SJCRH30 (cell line): Measurements from ENCODE around the gene ANKRD42. TPM values are rescaled to one million over a fixed set of nuclear protein-coding genes. Genes with fewer than 3 reads are reported as not detected.
A peak's percentile ranks its signal among the peaks of the same experiment; 100 is the strongest.
"Not testable (repeated sequence)": the region's sequence is repeated elsewhere in the genome, so short reads cannot be mapped to it uniquely, and the experiment has no call there.

Experiments used
- DNase-seq, 2 experiments: peaks; one replicate each; pipeline ENCODE4 v3.0.0-alpha.2; 2015 to 2020
- H3K27ac ChIP-seq: fragments of 250-450 bp; sonication (Bioruptor Pico); 2 replicates; pipeline ENCODE4 v1.5.1; 2020; ENCODE audit warnings: mild to moderate bottlenecking, moderate library complexity
- H3K27me3 ChIP-seq: fragments of 250-450 bp; sonication (Bioruptor Pico); 2 replicates; pipeline ENCODE4 v1.5.1; 2020; ENCODE audit warnings: mild to moderate bottlenecking, moderate library complexity
- H3K36me3 ChIP-seq: fragments of 250-450 bp; sonication (Bioruptor Pico); 2 replicates; pipeline ENCODE4 v1.5.1; 2020; ENCODE audit warnings: mild to moderate bottlenecking, moderate library complexity
- H3K4me1 ChIP-seq: fragments of 250-450 bp; sonication (Bioruptor Pico); 2 replicates; pipeline ENCODE4 v1.5.1; 2020; ENCODE audit warnings: mild to moderate bottlenecking, moderate library complexity
- H3K4me3 ChIP-seq: fragments of 250-450 bp; sonication (Bioruptor Pico); 2 replicates; pipeline ENCODE4 v1.5.1; 2020; ENCODE audit warnings: mild to moderate bottlenecking, moderate library complexity
- H3K9me3 ChIP-seq: fragments of 250-450 bp; sonication (Bioruptor Pico); replicated peaks from 2 replicates; pipeline ENCODE4 v1.5.1; 2020; ENCODE audit warnings: mild to moderate bottlenecking, moderate library complexity
- total RNA-seq: library from RNA; depleted of rRNA; stranded (reverse); fragments of >200 nt; shearing (Covaris generic); gene quantifications from 2 replicates; pipeline ENCODE4 v1.2.3, GENCODE V29; 2014

The ANKRD42 gene
- total RNA-seq, 1 experiment from 2014 or later: 2.6 TPM

DNA sequence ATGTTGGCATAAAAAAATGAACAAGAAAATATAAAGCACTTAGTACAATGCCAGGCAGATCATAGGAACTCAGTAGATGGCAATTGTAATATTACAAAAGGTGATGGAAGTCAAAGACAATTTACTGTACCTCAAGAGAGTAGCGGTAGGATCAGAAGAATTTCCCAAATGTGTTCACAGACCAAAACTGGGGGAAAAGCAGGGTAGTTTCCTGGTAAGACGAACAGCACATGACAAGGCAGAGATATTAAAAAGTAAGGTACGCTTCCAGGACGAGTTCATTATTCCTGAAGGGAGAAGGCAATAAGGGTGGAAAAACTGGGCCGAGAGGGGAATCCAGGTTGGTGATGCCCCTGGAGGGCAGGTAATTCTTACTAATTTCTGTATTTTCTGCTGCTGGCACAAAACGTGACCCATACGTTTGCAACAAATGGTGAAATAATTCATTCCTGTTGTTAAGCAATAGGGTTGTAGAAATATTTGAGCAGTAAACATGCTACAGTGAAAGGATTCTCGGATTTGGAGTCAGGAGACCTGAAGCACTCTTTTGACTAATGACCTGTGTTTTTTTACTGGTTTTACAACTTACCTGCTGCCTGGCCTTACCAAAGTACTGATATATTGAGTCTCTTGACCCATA lies 786 bp upstream of the ANKRD42 start:
- Histone ChIP-seq H3K27me3 (no peaks in the 10 kb centered on the region), H3K4me1 (peaks cover 3% of the 10 kb centered on the region; the same call in 1 of the 2 replicates), H3K36me3 (peaks cover 19% of the 10 kb centered on the region), H3K9me3 (no peaks in the 10 kb centered on the region), H3K27ac (peak overlapping the region; percentile 44), H3K4me3 (peak overlapping the region; percentile 83)
- no peak for DNase-seq

DNA sequence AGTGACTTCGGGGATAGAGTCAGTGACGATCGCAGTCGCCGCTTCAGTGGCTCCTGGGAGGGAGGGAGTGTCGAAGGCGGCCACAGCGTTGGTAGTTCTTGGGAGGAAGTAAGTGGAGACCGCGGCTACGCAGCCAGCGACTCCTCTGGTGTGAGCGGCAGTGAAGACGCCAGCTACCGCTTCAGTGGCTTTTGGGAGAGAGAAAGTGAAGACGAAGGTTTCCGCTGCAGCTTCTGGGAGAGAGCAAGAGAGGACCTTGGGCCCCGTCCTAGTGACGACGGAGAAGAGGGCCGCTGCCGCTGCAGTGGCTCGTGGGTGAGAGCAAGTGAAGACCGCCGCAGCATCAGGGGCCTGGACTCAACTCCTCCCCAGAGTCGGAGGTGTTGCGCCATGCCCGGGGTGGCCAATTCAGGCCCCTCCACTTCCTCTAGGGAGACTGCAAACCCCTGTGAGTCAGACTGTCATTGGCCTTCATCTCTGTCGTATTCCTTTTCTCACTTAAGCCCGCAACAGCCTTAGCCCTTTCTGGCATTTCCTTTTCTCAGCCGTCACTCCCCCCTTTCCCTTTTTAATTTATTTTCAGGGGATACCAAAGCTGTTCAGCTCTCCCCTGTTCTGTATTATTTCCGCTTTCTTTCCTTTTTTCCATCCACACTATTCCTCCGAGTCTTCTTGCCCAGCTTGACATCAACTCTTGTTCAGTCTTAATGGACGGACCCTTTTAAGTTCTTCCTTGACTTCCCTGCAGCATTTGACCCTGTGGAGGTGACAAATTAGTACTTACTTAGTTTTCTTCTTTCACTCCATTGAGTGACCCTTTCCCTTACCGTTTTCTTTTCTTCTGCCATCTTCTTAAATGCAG lies 1.0 kb downstream of the ANKRD42 start:
- Histone ChIP-seq H3K36me3 (peaks cover 15% of the 10 kb centered on the region), H3K4me3 (peak overlapping the region; percentile 83), H3K9me3 (no peaks in the 10 kb centered on the region), H3K27me3 (no peaks in the 10 kb centered on the region), H3K27ac (no peak overlapping the region), H3K4me1 (peaks cover 3% of the 10 kb centered on the region; the same call in 1 of the 2 replicates)
- DNase-seq: peak; percentile 65 to 67

DNA sequence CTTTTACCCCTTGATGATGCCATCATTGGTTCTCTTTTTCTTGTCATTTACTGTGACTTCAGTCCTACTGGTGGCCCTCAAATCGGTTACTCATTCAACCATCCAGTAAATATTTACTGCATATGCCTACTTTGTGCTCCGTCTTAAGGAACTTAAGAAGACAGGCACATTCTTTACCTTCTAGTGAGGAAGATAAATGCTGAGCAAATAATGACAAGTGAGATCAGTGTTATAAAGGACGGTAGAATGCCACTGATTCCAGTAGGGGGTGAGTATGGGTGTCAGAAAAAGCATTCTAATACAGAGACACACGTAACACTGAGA lies 1.6 kb downstream of the ANKRD42 start:
- H3K36me3 ChIP-seq: peaks cover 15% of the 10 kb centered on the region
- H3K27me3 ChIP-seq: no peaks in the 10 kb centered on the region
- no peak overlapping the region for H3K27ac ChIP-seq
- peaks cover 3% of the 10 kb centered on the region; the same call in 1 of the 2 replicates for H3K4me1 ChIP-seq
- peak overlapping the region; percentile 83 for H3K4me3 ChIP-seq
- no peaks in the 10 kb centered on the region for H3K9me3 ChIP-seq
- peak in 1 of 2 experiments; percentile 15 for DNase-seq

DNA sequence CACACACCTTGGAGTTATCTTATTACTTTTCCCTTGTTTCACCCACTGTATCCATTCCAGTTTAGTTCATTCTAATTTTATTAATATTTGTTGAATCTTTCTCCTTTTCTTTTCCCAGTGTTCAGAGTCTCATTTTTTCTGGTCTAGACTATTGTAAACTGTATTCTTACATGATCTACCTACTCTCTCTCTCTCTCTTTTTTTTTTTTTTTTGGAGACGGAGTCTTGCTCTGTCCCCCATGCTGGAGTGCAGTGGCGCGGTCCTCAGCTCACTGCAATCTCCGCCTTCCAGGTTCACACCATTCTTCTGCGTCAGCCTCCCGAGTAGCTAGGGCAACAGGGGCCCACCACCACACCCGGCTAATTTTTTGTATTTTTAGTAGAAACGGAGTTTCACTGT lies 2.1 kb downstream of the ANKRD42 start:
- Histone ChIP-seq H3K36me3 (peaks cover 12% of the 10 kb centered on the region), H3K4me1 (peaks cover 3% of the 10 kb centered on the region; the same call in 1 of the 2 replicates), H3K4me3 (peak overlapping the region; percentile 83; the same call in 1 of the 2 replicates), H3K9me3 (no peaks in the 10 kb centered on the region), H3K27me3 (no peaks in the 10 kb centered on the region), H3K27ac (no peak overlapping the region)
- DNase-seq: no peak

DNA sequence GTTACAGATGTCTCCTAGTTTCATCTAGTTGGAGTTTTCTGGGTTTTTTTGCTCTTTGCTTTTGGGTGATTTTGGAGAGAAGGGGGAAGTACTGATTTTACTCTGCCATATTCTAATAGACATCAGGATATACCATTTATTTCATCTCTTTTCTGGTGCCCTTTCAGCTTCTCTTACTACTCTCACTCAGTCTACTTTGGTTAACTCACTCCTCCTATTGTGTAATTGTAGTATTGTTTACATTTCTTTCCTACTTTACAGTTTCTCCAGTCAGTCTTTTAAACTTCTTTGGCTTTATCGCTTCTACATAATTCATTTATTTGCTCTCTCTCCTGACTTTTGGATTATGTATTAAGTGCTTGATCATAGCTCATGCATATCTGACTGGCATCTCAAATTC lies 6.5 kb downstream of the ANKRD42 start:
- Histone ChIP-seq H3K27ac (no peak overlapping the region), H3K4me3 (no peak overlapping the region)
- DNase-seq: no peak

DNA sequence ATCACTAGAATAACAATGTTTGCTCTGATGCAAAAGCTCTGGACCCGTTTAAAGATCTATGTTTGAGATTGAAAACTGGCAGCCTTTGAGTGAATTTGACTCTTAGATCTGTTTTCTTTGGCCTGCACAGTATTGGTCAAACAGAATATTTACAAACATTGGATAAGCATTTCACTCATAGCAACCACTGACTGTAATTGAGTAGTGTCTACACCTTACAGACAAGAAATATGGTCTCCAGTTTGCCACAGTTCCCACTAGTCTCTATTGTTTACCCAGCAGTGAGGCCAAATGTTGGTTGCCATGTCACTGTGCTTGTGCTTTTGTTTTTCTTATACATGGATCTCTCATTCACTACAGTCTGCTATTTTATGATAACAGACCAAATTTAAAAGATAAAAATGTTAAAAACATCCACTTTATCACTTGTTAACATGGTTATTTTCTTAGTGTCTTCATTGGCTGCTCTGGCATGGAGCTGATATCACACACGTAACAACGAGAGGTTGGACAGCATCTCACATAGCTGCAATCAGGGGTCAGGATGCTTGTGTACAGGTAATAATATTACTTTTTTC lies 12.2 kb downstream of the ANKRD42 start:
- H3K9me3 ChIP-seq: no peaks in the 10 kb centered on the region
- no peaks in the 10 kb centered on the region for H3K4me1 ChIP-seq
- H3K27me3 ChIP-seq: no peaks in the 10 kb centered on the region
- H3K36me3 ChIP-seq: no peaks in the 10 kb centered on the region
- H3K27ac ChIP-seq: no peak overlapping the region
- no peak overlapping the region for H3K4me3 ChIP-seq
- no peak for DNase-seq

More for the DNA sequence above, 6.5 kb downstream of the ANKRD42 start:
- no peaks in the 10 kb centered on the region for H3K9me3 ChIP-seq
- H3K4me1 ChIP-seq: no peaks in the 10 kb centered on the region
- no peaks in the 10 kb centered on the region for H3K27me3 ChIP-seq
- H3K36me3 ChIP-seq: no peaks in the 10 kb centered on the region

DNA sequence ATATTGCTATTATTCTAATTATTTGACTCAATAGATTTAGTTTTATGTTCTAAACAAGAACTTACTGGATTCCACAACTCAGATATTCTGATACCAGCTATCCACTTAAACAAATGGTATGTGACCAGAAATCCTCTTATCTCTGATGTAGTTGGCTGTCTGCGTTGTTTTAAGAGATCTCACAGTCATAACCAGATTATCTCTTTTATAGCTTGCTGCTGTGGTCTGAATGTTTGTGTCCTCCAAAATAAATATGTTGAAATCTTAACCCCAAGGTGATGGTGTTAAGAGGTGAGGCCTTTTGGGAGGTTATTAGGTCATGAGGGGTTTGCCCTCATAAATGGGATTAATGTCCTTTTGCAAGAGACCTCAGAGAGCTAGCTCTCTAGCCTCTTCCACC lies 12.7 kb downstream of the ANKRD42 start:
- H3K9me3 ChIP-seq: no peaks in the 10 kb centered on the region
- H3K36me3 ChIP-seq: no peaks in the 10 kb centered on the region
- DNase-seq: no peak
- H3K27me3 ChIP-seq: no peaks in the 10 kb centered on the region
- no peak overlapping the region for H3K4me3 ChIP-seq
- no peaks in the 10 kb centered on the region for H3K4me1 ChIP-seq
- no peak overlapping the region for H3K27ac ChIP-seq

DNA sequence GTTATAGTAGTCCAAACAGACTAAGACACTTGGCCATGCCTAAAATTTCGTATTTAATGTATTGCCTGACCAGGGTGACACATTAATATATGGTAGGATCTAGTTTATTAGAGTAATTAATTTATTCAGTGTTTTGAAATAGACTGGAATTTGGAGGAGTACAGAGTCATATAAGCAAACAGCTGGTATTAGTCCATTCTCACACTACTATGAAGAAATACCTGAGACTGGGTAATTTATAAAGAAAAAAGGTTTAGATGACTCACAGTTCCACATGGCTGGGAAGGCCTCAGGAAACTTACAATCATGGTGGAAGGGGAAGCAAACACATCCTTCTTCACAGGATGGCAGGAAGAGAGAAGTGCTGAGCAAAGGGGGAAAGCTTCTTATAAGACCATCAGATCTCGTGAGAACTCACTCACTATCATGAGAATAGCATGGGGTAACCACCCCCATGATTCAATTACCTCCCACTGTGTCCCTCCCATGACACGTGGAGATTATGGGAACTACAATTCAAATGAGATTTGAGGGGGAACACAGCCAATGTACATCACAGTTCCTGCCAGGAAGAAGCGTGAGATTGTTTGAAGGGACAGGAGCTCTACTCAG lies 13.4 kb downstream of the ANKRD42 start:
- H3K4me3 ChIP-seq, H3K27ac ChIP-seq, DNase-seq, H3K9me3 ChIP-seq, H3K27me3 ChIP-seq, H3K4me1 ChIP-seq, H3K36me3 ChIP-seq: not testable (repeated sequence)

DNA sequence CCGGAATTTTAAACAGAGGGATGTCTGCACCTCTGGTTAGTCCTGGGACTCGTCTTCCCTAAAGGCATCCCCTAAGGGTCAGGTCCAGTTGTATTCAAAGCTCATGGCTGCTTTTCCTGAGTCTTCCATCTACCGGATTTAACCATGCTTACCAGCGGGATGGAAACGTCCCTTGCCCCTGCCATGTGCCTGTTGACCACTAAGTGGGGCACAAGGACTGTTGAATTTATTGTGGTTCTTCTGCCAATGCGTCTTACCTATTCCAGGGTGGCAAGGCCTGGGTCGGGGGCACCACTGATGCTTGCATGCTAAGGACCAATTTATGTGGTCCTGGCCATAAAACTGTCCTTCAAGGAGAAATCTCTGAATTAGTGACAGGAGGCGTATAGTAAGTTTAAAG lies 25.6 kb downstream of the ANKRD42 start:
- no peaks in the 10 kb centered on the region for H3K36me3 ChIP-seq
- H3K4me3 ChIP-seq: no peak overlapping the region
- no peak overlapping the region for H3K27ac ChIP-seq
- no peaks in the 10 kb centered on the region for H3K27me3 ChIP-seq
- 0 out of 2 replicates have a peak, but pooled peaks cover 3% of the 10 kb centered on the region for H3K9me3 ChIP-seq
- no peaks in the 10 kb centered on the region for H3K4me1 ChIP-seq
- DNase-seq: peak in 1 of 2 experiments; percentile 28

DNA sequence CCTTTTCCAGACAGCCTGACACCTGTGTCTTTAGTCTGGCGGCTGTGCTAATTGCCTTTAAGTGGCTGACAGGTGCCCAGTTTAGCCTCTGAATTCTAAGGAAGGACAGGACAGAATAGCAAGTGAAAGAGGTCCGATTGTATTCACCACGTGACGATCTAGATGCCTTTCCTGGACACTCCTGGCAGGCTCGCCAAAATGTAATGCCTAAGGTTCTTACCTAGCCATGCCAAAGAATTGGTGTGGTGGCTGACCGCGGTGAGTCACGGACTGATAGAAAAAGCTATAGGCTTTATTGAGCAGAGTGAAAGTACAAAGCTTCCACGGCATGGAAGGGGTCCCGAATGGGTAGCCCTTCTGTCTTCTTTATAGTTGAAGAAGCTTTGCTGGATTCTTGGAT lies 26.7 kb downstream of the ANKRD42 start:
- no peak overlapping the region for H3K4me3 ChIP-seq

DNA sequence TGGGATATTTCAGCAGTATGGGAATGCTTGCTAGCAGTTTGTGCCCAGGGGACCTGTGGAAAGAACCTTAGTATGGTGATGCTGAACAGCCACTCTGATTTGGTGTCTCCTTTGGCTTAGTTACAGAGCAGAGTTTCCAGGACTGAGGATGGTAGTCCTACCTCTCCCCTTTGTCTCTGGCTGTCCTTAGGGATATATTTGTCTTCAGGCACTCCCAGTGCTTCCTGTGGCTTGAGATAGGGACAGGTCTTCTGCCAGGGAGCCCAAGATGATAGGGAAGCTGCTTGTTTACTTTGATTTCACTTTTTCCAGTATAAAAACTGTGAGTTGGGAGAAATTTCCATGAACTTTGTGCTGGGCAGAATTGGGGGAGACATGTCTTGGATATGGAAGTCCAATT lies 28.2 kb downstream of the ANKRD42 start:
- H3K4me3 ChIP-seq: no peak overlapping the region
- no peaks in the 10 kb centered on the region for H3K36me3 ChIP-seq
- H3K9me3 ChIP-seq: 0 out of 2 replicates have a peak, but pooled peaks cover 3% of the 10 kb centered on the region
- no peak overlapping the region for H3K27ac ChIP-seq
- no peak for DNase-seq
- H3K4me1 ChIP-seq: no peaks in the 10 kb centered on the region
- H3K27me3 ChIP-seq: no peaks in the 10 kb centered on the region

More for the DNA sequence above, 26.7 kb downstream of the ANKRD42 start:
- DNase-seq: peak; percentile 9 to 13
- no peak overlapping the region for H3K27ac ChIP-seq
- H3K4me1 ChIP-seq: no peaks in the 10 kb centered on the region
- H3K9me3 ChIP-seq: 0 out of 2 replicates have a peak, but pooled peaks cover 3% of the 10 kb centered on the region
- H3K36me3 ChIP-seq: no peaks in the 10 kb centered on the region
- no peaks in the 10 kb centered on the region for H3K27me3 ChIP-seq

DNA sequence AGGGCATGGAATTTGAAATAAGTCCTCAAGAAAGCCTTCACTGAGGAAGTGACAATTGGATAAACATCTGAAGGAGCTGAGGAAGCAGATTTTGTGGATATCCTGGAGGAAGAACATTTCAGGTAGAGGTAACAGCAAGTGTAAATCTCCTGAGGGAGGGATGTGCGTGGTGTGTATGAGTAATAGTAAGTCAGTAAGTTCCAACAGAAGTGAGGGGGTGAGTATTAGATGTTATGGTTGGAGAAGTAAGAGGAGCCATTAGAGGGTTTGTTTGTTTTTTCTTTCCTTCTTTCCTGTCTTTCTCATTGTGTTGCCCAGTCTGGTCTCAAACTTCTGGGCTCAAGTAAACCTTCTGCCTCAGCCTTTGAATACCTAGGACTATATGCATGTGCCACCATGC lies 29.0 kb downstream of the ANKRD42 start:
- Histone ChIP-seq H3K9me3 (0 out of 2 replicates have a peak, but pooled peaks cover 3% of the 10 kb centered on the region), H3K4me3 (no peak overlapping the region), H3K27ac (no peak overlapping the region), H3K27me3 (no peaks in the 10 kb centered on the region), H3K36me3 (no peaks in the 10 kb centered on the region), H3K4me1 (no peaks in the 10 kb centered on the region)
- no peak for DNase-seq

DNA sequence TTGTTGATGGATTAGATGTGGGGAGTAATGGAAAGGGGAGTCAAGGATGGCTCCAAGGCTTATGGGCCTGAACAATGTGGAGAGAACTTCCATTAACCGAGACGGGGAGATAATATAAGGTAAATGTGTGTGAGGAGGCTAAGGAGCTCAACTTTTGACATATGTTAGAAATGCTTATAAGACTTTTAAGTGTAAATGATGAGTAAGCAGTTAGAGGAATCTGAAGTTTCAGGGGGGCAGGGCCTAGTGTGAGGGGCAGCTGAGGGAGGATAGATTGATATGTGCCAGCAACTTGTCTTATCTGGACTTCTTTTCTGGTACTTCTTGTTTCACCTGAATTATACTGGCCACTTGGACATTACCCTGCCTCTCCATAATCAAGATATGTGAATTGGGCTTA lies 29.9 kb downstream of the ANKRD42 start:
- no peak for DNase-seq
- no peaks in the 10 kb centered on the region for H3K4me1 ChIP-seq
- no peak overlapping the region for H3K4me3 ChIP-seq
- H3K9me3 ChIP-seq: 0 out of 2 replicates have a peak, but pooled peaks cover 3% of the 10 kb centered on the region
- H3K36me3 ChIP-seq: no peaks in the 10 kb centered on the region
- H3K27ac ChIP-seq: no peak overlapping the region
- H3K27me3 ChIP-seq: no peaks in the 10 kb centered on the region

DNA sequence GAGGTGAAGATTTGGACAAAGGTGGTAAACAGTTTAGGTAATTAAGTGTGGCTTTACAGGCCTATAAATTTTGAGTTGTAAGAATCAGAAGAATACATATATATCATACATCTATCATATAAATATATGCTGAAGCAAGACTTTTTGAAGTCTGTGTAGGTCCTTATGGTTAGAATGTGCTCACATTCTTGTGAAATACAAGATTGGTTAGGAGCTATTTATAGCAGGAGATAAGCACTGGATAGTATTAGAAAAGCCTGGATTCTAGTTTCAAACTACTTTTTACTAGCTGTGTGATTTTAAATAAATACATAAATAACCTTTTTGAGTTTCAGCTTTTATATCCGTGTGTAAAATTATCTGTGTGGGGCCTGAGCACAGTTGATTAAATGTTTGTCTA lies 42.3 kb downstream of the ANKRD42 start:
- Histone ChIP-seq H3K36me3 (no peaks in the 10 kb centered on the region), H3K9me3 (no peaks in the 10 kb centered on the region), H3K4me3 (no peak overlapping the region), H3K4me1 (no peaks in the 10 kb centered on the region), H3K27me3 (no peaks in the 10 kb centered on the region), H3K27ac (no peak overlapping the region)
- no peak for DNase-seq

DNA sequence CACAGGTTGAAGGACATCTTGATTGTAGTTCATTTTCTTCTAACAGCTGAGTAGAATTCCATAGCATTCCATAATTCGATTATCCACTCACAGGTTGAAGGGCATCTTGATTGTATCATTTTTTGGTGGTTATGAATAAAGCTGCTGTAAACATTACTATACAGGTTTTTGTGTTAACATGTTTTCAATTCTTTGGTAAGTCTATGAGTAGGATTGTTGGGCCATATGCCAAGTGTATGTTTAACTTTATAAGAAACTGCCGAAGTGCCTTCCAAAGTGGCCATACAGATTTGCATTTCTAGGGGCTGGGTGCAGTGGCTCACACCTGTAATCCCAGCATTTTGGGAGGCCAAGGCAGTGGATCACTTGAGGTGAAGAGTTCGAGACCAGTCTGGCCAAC lies 44.6 kb downstream of the ANKRD42 start:
- Histone ChIP-seq H3K27me3 (no peaks in the 10 kb centered on the region), H3K4me1 (no peaks in the 10 kb centered on the region), H3K36me3 (no peaks in the 10 kb centered on the region), H3K9me3 (no peaks in the 10 kb centered on the region), H3K27ac (no peak overlapping the region), H3K4me3 (no peak overlapping the region)
- DNase-seq: no peak
